Osteoblast (primary cell): ENCODE data around the gene DPPA2. TPM values are rescaled to one million over a fixed set of nuclear protein-coding genes. Genes with fewer than 3 reads are reported as not detected.

ENCODE experiments used
- DNase-seq: peaks from one replicate; pipeline ENCODE4 v3.0.0; 2011; ENCODE audit warnings: low spot score, mixed read lengths; ENCODE audit not compliant: insufficient read length; ENCODE audit errors: missing footprints
- H2AFZ ChIP-seq: 2 replicates; pipeline ENCODE4 v1.6.0; 2011; ENCODE audit warnings: mild to moderate bottlenecking, low read length
- H3K27ac ChIP-seq: 2 replicates; pipeline ENCODE4 v1.5.1; 2011; ENCODE audit warnings: mild to moderate bottlenecking, low read depth, low read length, moderate library complexity
- H3K27me3 ChIP-seq: 2 replicates; pipeline ENCODE4 v1.6.0; 2012; ENCODE audit warnings: mild to moderate bottlenecking, control low read depth, inconsistent platforms, low read length, moderate library complexity; ENCODE audit not compliant: insufficient read depth
- H3K36me3 ChIP-seq: 2 replicates; pipeline ENCODE4 v1.5.1; 2011; ENCODE audit warnings: mild to moderate bottlenecking, low read length, control low read depth, moderate library complexity; ENCODE audit not compliant: insufficient read depth
- H3K4me1 ChIP-seq: 2 replicates; pipeline ENCODE4 v1.5.1; 2011; ENCODE audit warnings: mild to moderate bottlenecking, low read length, control low read depth, moderate library complexity; ENCODE audit not compliant: insufficient read depth
- H3K4me2 ChIP-seq: 2 replicates; pipeline ENCODE4 v1.6.0; 2011; ENCODE audit warnings: mild to moderate bottlenecking, low read length; ENCODE audit not compliant: insufficient read depth
- H3K4me3 ChIP-seq: fragments of 200-600 bp; sonication (generic); 3 replicates; pipeline ENCODE4 v1.5.1; 2012; ENCODE audit warnings: mild to moderate bottlenecking, low read length, inconsistent platforms; ENCODE audit not compliant: insufficient read depth
- H3K79me2 ChIP-seq: 2 replicates; pipeline ENCODE4 v1.6.0; 2012; ENCODE audit warnings: mild to moderate bottlenecking, low read length, control low read depth, inconsistent platforms; ENCODE audit not compliant: insufficient read depth
- H3K9me3 ChIP-seq: 2 replicates; pipeline ENCODE4 v1.5.1; 2011; ENCODE audit warnings: low read depth, low read length, control low read depth
- H4K20me1 ChIP-seq: 2 replicates; pipeline ENCODE4 v1.6.0; 2012; ENCODE audit warnings: mild to moderate bottlenecking, low read length, control low read depth; ENCODE audit not compliant: insufficient read depth
- CTCF ChIP-seq: IDR thresholded peaks from 2 replicates; pipeline ENCODE4 v1.5.1; 2011; ENCODE audit warnings: mild to moderate bottlenecking, low read depth, low read length, moderate library complexity; ENCODE audit errors: extremely low read depth
- total RNA-seq: library from RNA; depleted of rRNA; stranded (reverse); fragments of >200 nt; gene quantifications from 2 replicates; pipeline ENCODE4 v1.2.3, GENCODE V29; 2012

DPPA2 gene
- total RNA-seq, 1 donor: not detected

GRCh38 chr3:109269577-109270275, 46.6 kb downstream of the DPPA2 start:
- H3K9me3 ChIP-seq: peaks cover 2% of the 10 kb centered on the region
- no peaks in the 10 kb centered on the region for H4K20me1 ChIP-seq
- H3K27me3 ChIP-seq: no peaks in the 10 kb centered on the region
- H3K36me3 ChIP-seq: no peaks in the 10 kb centered on the region
- no peaks in the 10 kb centered on the region for H3K79me2 ChIP-seq
- no peak for TF ChIP-seq CTCF
- H3K4me1 ChIP-seq: no peaks in the 10 kb centered on the region
- no peak for DNase-seq
- no peak overlapping the region for H2AFZ ChIP-seq
- H3K4me3 ChIP-seq: no peak overlapping the region
- no peak overlapping the region for H3K27ac ChIP-seq
- no peak overlapping the region for H3K4me2 ChIP-seq

GRCh38 chr3:109268181-109268580, 48.1 kb downstream of the DPPA2 start:
- H2AFZ ChIP-seq: no peak overlapping the region
- no peaks in the 10 kb centered on the region for H3K27me3 ChIP-seq
- no peaks in the 10 kb centered on the region for H3K36me3 ChIP-seq
- H3K4me3 ChIP-seq: no peak overlapping the region
- no peak for DNase-seq
- H3K79me2 ChIP-seq: no peaks in the 10 kb centered on the region
- no peak overlapping the region for H3K4me2 ChIP-seq
- no peak for TF ChIP-seq CTCF
- no peak overlapping the region for H3K27ac ChIP-seq
- no peaks in the 10 kb centered on the region for H4K20me1 ChIP-seq
- H3K9me3 ChIP-seq: peaks cover 2% of the 10 kb centered on the region
- no peaks in the 10 kb centered on the region for H3K4me1 ChIP-seq

GRCh38 chr3:109265295-109265694, 51.0 kb downstream of the DPPA2 start:
- Histone ChIP-seq H2AFZ (no peak overlapping the region), H3K9me3 (peaks cover 2% of the 10 kb centered on the region), H3K27ac (no peak overlapping the region), H3K4me3 (no peak overlapping the region), H3K4me1 (no peaks in the 10 kb centered on the region), H3K27me3 (no peaks in the 10 kb centered on the region), H3K36me3 (no peaks in the 10 kb centered on the region), H3K4me2 (no peak overlapping the region), H4K20me1 (no peaks in the 10 kb centered on the region), H3K79me2 (no peaks in the 10 kb centered on the region)
- no peak for DNase-seq
- no peak for TF ChIP-seq CTCF

DNA sequence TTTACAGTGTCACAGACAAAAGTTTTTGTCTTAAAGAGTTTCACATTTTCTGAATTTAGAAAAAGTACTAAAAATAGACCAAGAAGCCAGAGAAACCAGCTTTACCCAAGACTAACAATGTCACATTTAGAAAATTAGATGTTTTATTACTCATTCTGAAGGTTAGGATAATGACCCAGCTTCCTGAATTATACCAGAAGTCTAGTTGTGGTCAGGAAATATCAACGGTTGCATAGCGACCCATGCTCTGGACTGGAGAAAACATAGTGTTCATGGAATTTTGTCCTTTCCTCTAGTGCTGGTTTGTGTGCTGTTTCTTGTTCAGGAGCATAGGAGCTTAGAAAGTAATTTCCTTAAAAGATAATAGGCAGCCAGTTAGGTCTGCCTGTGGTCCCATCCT, 59.0 kb downstream of the DPPA2 start:
- no peaks in the 10 kb centered on the region for H3K36me3 ChIP-seq
- H3K4me3 ChIP-seq: no peak overlapping the region
- DNase-seq: peak; percentile 72
- no peaks in the 10 kb centered on the region for H3K4me1 ChIP-seq
- no peaks in the 10 kb centered on the region for H3K9me3 ChIP-seq
- H3K79me2 ChIP-seq: no peaks in the 10 kb centered on the region
- H3K27me3 ChIP-seq: no peaks in the 10 kb centered on the region
- no peak overlapping the region for H3K27ac ChIP-seq
- H3K4me2 ChIP-seq: no peak overlapping the region
- no peaks in the 10 kb centered on the region for H4K20me1 ChIP-seq
- TF ChIP-seq CTCF: no peak
- no peak overlapping the region for H2AFZ ChIP-seq
